Naive thymus-derived CD4-positive, alpha-beta T cell (primary cell): ENCODE measurements around the gene FREM2. TPM values are rescaled to one million over a fixed set of nuclear protein-coding genes. Genes with fewer than 3 reads are reported as not detected.

Source experiments
- ATAC-seq: fragments of 150-1000 bp; cut with Tn5 transposase; 2 replicates; pipeline ENCODE4 v1.10.0; 2021; ENCODE audit warnings: mild to moderate bottlenecking, moderate library complexity
- CTCF ChIA-PET: fragments of 350-600 bp; sonication (Branson Sonifier 250); formaldehyde crosslinking; loops from one replicate; lab custom pipeline; 2021; ENCODE audit warnings: antibody characterized with exemption; lab: Charles Lee
- POLR2A ChIA-PET: fragments of 350-600 bp; sonication (Branson Sonifier 250); formaldehyde crosslinking; loops from one replicate; lab custom pipeline; 2021; ENCODE audit warnings: antibody characterized with exemption, inconsistent platforms; lab: Charles Lee
- DNase-seq, 9 donors: peaks; one replicate each; pipeline versions ENCODE4 v3.0.0 to v3.0.0-alpha.2; 2020 to 2022; ENCODE audit warnings: mixed read lengths in 1 of 9
- H3K27ac ChIP-seq: one replicate; pipeline ENCODE4 v1.7.0; 2013; ENCODE audit warnings: mild to moderate bottlenecking, low read depth, low read length, moderate library complexity
- H3K27me3 ChIP-seq, 2 donors: one replicate each; pipeline ENCODE4 v1.7.0; 2013; ENCODE audit warnings: low read length in 2 of 2, mild to moderate bottlenecking in 2 of 2, moderate library complexity in 2 of 2; ENCODE audit not compliant: control insufficient read depth in 2 of 2, insufficient read depth in 2 of 2
- H3K36me3 ChIP-seq, 3 experiments: 1 replicate in 2 of 3; 2 replicates in 1 of 3; pipeline ENCODE4 v1.7.0; 2013; ENCODE audit warnings: low read length in 3 of 3, mild to moderate bottlenecking in 3 of 3, moderate library complexity in 1 of 3; ENCODE audit not compliant: insufficient read depth in 3 of 3, control insufficient read depth in 2 of 3
- H3K4me1 ChIP-seq, 2 donors: one replicate each; pipeline ENCODE4 v1.7.0; 2013; ENCODE audit warnings: low read length in 2 of 2, mild to moderate bottlenecking in 2 of 2, moderate library complexity in 1 of 2; ENCODE audit not compliant: control insufficient read depth in 2 of 2, insufficient read depth in 2 of 2
- H3K4me3 ChIP-seq: 2 replicates; pipeline ENCODE4 v1.7.0; 2013; ENCODE audit warnings: mild to moderate bottlenecking, low read length
- H3K9me3 ChIP-seq, 3 experiments: 1 replicate in 2 of 3; 2 replicates in 1 of 3; pipeline ENCODE4 v1.7.0; 2013; ENCODE audit warnings: low read length in 3 of 3; ENCODE audit not compliant: control insufficient read depth in 2 of 3
- H3K27ac Mint-ChIP-seq, 9 donors: one replicate each; pipeline ENCODE4 v1.8.0; 2020 to 2022; ENCODE audit warnings: mixed read lengths in 9 of 9, mild to moderate bottlenecking in 8 of 9, moderate library complexity in 5 of 9, inconsistent platforms in 2 of 9
- H3K27me3 Mint-ChIP-seq, 5 donors: one replicate each; pipeline ENCODE4 v1.8.0; 2021 to 2022; ENCODE audit warnings: mixed read lengths in 5 of 5, mild to moderate bottlenecking in 1 of 5
- H3K36me3 Mint-ChIP-seq, 5 donors: one replicate each; pipeline ENCODE4 v1.8.0; 2020 to 2022; ENCODE audit warnings: mixed read lengths in 5 of 5, mild to moderate bottlenecking in 3 of 5, inconsistent platforms in 1 of 5
- H3K4me1 Mint-ChIP-seq, 7 donors: one replicate each; pipeline ENCODE4 v1.8.0; 2020 to 2022; ENCODE audit warnings: mixed read lengths in 7 of 7, mild to moderate bottlenecking in 3 of 7, inconsistent platforms in 1 of 7
- H3K4me3 Mint-ChIP-seq, 10 donors: one replicate each; pipeline ENCODE4 v1.8.0; 2020 to 2022; ENCODE audit warnings: mild to moderate bottlenecking in 10 of 10, mixed read lengths in 10 of 10, moderate library complexity in 6 of 10, inconsistent platforms in 2 of 10
- H3K9me3 Mint-ChIP-seq, 11 donors: one replicate each; pipeline ENCODE4 v1.8.0; 2020 to 2022; ENCODE audit warnings: mixed read lengths in 11 of 11, mild to moderate bottlenecking in 4 of 11, inconsistent platforms in 1 of 11, moderate library complexity in 1 of 11
- intact Hi-C, 2 donors: fragments of 100-400 bp; cut with micrococcal nuclease; formaldehyde crosslinking; loops; one replicate each; pipeline ENCODE4 v1.15.1; 2023
- polyA plus RNA-seq, 2 donors: library from polyadenylated mRNA; unstranded; fragments of 300-500 nt; fragmentation: Illumina TruSeq; gene quantifications; one replicate each; pipeline ENCODE4 v1.2.3, GENCODE V29; 2021
- total RNA-seq, 6 experiments: library from RNA in 5 of 6; stranded (reverse) in 5 of 6; gene quantifications; 1 replicate in 5 of 6; 2 replicates in 1 of 6; pipeline ENCODE4 v1.2.3 and lab custom pipeline; 2021 to 2026

FREM2 gene
- total and polyA plus RNA-seq, 7 experiments from 2014 or later = 0.12 TPM; not detected in 6

GRCh38 chr13:38895075-38895474, 208.2 kb downstream of the FREM2 start:
- H3K4me1 Mint-ChIP-seq = no peaks in the 10 kb centered on the region
- Histone ChIP-seq H3K4me1 (no peaks in the 10 kb centered on the region), H3K27ac (no peak overlapping the region), H3K36me3 (no peaks in the 10 kb centered on the region), H3K9me3 (no peaks in the 10 kb centered on the region), H3K4me3 (no peak overlapping the region), H3K27me3 (no peaks in the 10 kb centered on the region)
- DNase-seq (no peak), ATAC-seq (no peak)
- no peak overlapping the region for H3K4me3 Mint-ChIP-seq
- ChIA-PET POLR2A (no interaction called here), CTCF (no interaction called here)
- no peak overlapping the region for H3K27ac Mint-ChIP-seq
- peaks cover 2 to 36% (median 19%) of the 10 kb centered on the region in 5 donors for H3K27me3 Mint-ChIP-seq
- H3K36me3 Mint-ChIP-seq = no peaks in the 10 kb centered on the region
- intact Hi-C loops = no loop called here
- peaks cover 0 to 2% (median 0%) of the 10 kb centered on the region in 11 donors for H3K9me3 Mint-ChIP-seq

- intact Hi-C loops = no loop called here
- Mint-ChIP-seq H3K4me1 (no peaks in the 10 kb centered on the region), H3K27me3 (peaks cover 0 to 24% (median 10%) of the 10 kb centered on the region in 5 donors), H3K4me3 (no peak overlapping the region), H3K27ac (no peak overlapping the region), H3K9me3 (peaks cover 0 to 2% (median 0%) of the 10 kb centered on the region in 11 donors), H3K36me3 (no peaks in the 10 kb centered on the region)
- no peaks in the 10 kb centered on the region for H3K9me3 ChIP-seq
- ATAC-seq (no peak), DNase-seq (no peak)
- H3K27ac ChIP-seq = no peak overlapping the region
- H3K36me3 ChIP-seq = no peaks in the 10 kb centered on the region
- ChIA-PET CTCF (no interaction called here), POLR2A (no interaction called here)
- no peaks in the 10 kb centered on the region for H3K27me3 ChIP-seq
- H3K4me3 ChIP-seq = no peak overlapping the region
- H3K4me1 ChIP-seq = no peaks in the 10 kb centered on the region
These were observed 210.6 kb downstream of the FREM2 start for GRCh38 chr13:38897521-38897920.

- Histone ChIP-seq H3K27ac (no peak overlapping the region), H3K27me3 (no peaks in the 10 kb centered on the region), H3K9me3 (no peaks in the 10 kb centered on the region), H3K4me3 (no peak overlapping the region), H3K36me3 (no peaks in the 10 kb centered on the region), H3K4me1 (no peaks in the 10 kb centered on the region)
- Mint-ChIP-seq H3K27ac (no peak overlapping the region), H3K27me3 (peaks cover 0 to 34% (median 16%) of the 10 kb centered on the region in 5 donors), H3K36me3 (no peaks in the 10 kb centered on the region), H3K4me1 (no peaks in the 10 kb centered on the region), H3K4me3 (no peak overlapping the region), H3K9me3 (peaks cover 0 to 2% (median 0%) of the 10 kb centered on the region in 11 donors)
- CTCF ChIA-PET = no interaction called here
- DNase-seq (no peak), ATAC-seq (no peak)
- POLR2A ChIA-PET = no interaction called here
- intact Hi-C loops = no loop called here
These were observed 211.6 kb downstream of the FREM2 start for GRCh38 chr13:38898481-38898880.

- no peak overlapping the region for H3K27ac ChIP-seq
- no peak overlapping the region for H3K4me3 ChIP-seq
- Mint-ChIP-seq H3K4me1 (no peaks in the 10 kb centered on the region), H3K9me3 (no peaks in the 10 kb centered on the region), H3K27ac (no peak overlapping the region), H3K4me3 (no peak overlapping the region), H3K36me3 (no peaks in the 10 kb centered on the region), H3K27me3 (peaks cover 0 to 36% (median 16%) of the 10 kb centered on the region in 5 donors)
- intact Hi-C loops = no loop called here
- H3K9me3 ChIP-seq = no peaks in the 10 kb centered on the region
- no peak for ATAC-seq
- DNase-seq = no peak
- CTCF ChIA-PET = no interaction called here
- no peaks in the 10 kb centered on the region for H3K4me1 ChIP-seq
- POLR2A ChIA-PET = interaction anchor here (0.6 kb wide), 1 partner anchor 385 kb away, joined by 3 read pairs; no protein-coding TSS in a partner anchor
- H3K27me3 ChIP-seq = no peaks in the 10 kb centered on the region
- H3K36me3 ChIP-seq = no peaks in the 10 kb centered on the region
These were observed 212.7 kb downstream of the FREM2 start for GRCh38 chr13:38899571-38899970.

- H3K27me3 ChIP-seq = no peaks in the 10 kb centered on the region
- H3K4me1 ChIP-seq = no peaks in the 10 kb centered on the region
- H3K4me3 ChIP-seq = no peak overlapping the region
- H3K27ac ChIP-seq = no peak overlapping the region
- DNase-seq (no peak), ATAC-seq (no peak)
- Mint-ChIP-seq H3K27ac (no peak overlapping the region), H3K27me3 (peaks cover 0 to 36% (median 17%) of the 10 kb centered on the region in 5 donors), H3K4me1 (no peaks in the 10 kb centered on the region), H3K9me3 (no peaks in the 10 kb centered on the region), H3K36me3 (no peaks in the 10 kb centered on the region), H3K4me3 (no peak overlapping the region)
- H3K36me3 ChIP-seq = no peaks in the 10 kb centered on the region
- no peaks in the 10 kb centered on the region for H3K9me3 ChIP-seq
- CTCF ChIA-PET = no interaction called here
- POLR2A ChIA-PET = no interaction called here
- intact Hi-C loops = no loop called here
These were observed 213.3 kb downstream of the FREM2 start for GRCh38 chr13:38900188-38900587.

- Histone ChIP-seq H3K27ac (no peak overlapping the region), H3K36me3 (no peaks in the 10 kb centered on the region), H3K4me1 (no peaks in the 10 kb centered on the region), H3K4me3 (no peak overlapping the region), H3K27me3 (no peaks in the 10 kb centered on the region), H3K9me3 (no peaks in the 10 kb centered on the region)
- DNase-seq (no peak), ATAC-seq (no peak)
- no peak overlapping the region for H3K27ac Mint-ChIP-seq
- H3K27me3 Mint-ChIP-seq = peaks cover 0 to 30% (median 14%) of the 10 kb centered on the region in 5 donors
- CTCF ChIA-PET = no interaction called here
- no peaks in the 10 kb centered on the region for H3K9me3 Mint-ChIP-seq
- no peaks in the 10 kb centered on the region for H3K36me3 Mint-ChIP-seq
- intact Hi-C loops = no loop called here
- H3K4me3 Mint-ChIP-seq = no peak overlapping the region
- POLR2A ChIA-PET = no interaction called here
- no peaks in the 10 kb centered on the region for H3K4me1 Mint-ChIP-seq
These were observed 215.7 kb downstream of the FREM2 start for GRCh38 chr13:38902551-38902950.

GRCh38 chr13:38905081-38905480, 218.2 kb downstream of the FREM2 start:
- no peak overlapping the region for H3K4me3 Mint-ChIP-seq
- Histone ChIP-seq H3K4me3 (no peak overlapping the region), H3K36me3 (no peaks in the 10 kb centered on the region), H3K4me1 (no peaks in the 10 kb centered on the region), H3K27ac (no peak overlapping the region), H3K27me3 (no peaks in the 10 kb centered on the region), H3K9me3 (no peaks in the 10 kb centered on the region)
- H3K9me3 Mint-ChIP-seq = no peaks in the 10 kb centered on the region
- ATAC-seq = no peak
- H3K27ac Mint-ChIP-seq = no peak overlapping the region
- ChIA-PET POLR2A (no interaction called here), CTCF (no interaction called here)
- H3K4me1 Mint-ChIP-seq = no peaks in the 10 kb centered on the region
- no peaks in the 10 kb centered on the region for H3K36me3 Mint-ChIP-seq
- intact Hi-C loops = no loop called here
- DNase-seq = no peak
- H3K27me3 Mint-ChIP-seq = peaks cover 3 to 28% (median 12%) of the 10 kb centered on the region in 5 donors
